Osteocyte (in vitro differentiated cells): ENCODE results near the gene OR4E1. TPM values are rescaled to one million over a fixed set of nuclear protein-coding genes. Genes with fewer than 3 reads are reported as not detected.

Source experiments
- DNase-seq: peaks from one replicate; pipeline ENCODE4 v3.0.0; 2021; ENCODE audit warnings: mixed read lengths; ENCODE audit not compliant: unreplicated experiment; ENCODE audit errors: extremely low spot score
- H3K27ac Mint-ChIP-seq: one replicate; pipeline ENCODE4 v1.8.0; 2021; ENCODE audit warnings: mild to moderate bottlenecking, mixed read lengths; ENCODE audit not compliant: unreplicated experiment
- H3K27me3 Mint-ChIP-seq: one replicate; pipeline ENCODE4 v1.8.0; 2021; ENCODE audit warnings: mixed read lengths; ENCODE audit not compliant: unreplicated experiment
- H3K36me3 Mint-ChIP-seq: one replicate; pipeline ENCODE4 v1.8.0; 2021; ENCODE audit warnings: mixed read lengths; ENCODE audit not compliant: unreplicated experiment
- H3K4me1 Mint-ChIP-seq: one replicate; pipeline ENCODE4 v1.8.0; 2021; ENCODE audit warnings: mixed read lengths; ENCODE audit not compliant: unreplicated experiment
- H3K4me3 Mint-ChIP-seq: one replicate; pipeline ENCODE4 v1.8.0; 2021; ENCODE audit warnings: mild to moderate bottlenecking, moderate library complexity, mixed read lengths; ENCODE audit not compliant: unreplicated experiment
- H3K9me3 Mint-ChIP-seq: one replicate; pipeline ENCODE4 v1.8.0; 2021; ENCODE audit warnings: mixed read lengths; ENCODE audit not compliant: unreplicated experiment
- long read RNA-seq: library from polyadenylated mRNA; unstranded; transcript quantifications from one replicate; pipeline ENCODE4 v2.0.0, GENCODE V29; 2021
- total RNA-seq: library from RNA; stranded (reverse); gene quantifications from 2 replicates; pipeline ENCODE4 v1.2.1, GENCODE V29; 2021
- TF ChIP-seq, protein P1 (sequence below): fragments of 200-600 bp; sonication (generic); IDR thresholded peaks from 2 replicates; pipeline ENCODE4 v1.5.0; 2021; ENCODE audit warnings: antibody characterized with exemption, mild to moderate bottlenecking, moderate library complexity

The OR4E1 gene, protein sequence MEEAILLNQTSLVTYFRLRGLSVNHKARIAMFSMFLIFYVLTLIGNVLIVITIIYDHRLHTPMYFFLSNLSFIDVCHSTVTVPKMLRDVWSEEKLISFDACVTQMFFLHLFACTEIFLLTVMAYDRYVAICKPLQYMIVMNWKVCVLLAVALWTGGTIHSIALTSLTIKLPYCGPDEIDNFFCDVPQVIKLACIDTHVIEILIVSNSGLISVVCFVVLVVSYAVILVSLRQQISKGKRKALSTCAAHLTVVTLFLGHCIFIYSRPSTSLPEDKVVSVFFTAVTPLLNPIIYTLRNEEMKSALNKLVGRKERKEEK
- not detected in 2 replicates for total RNA-seq
- long read RNA-seq: 0 reads

GRCh38 chr14:21673718-21674117 lies at the start of gene OR4E1:
OR4E1 (minus strand) TSS chr14:21673818; CDS start chr14:21670935, 2,883 bp downstream.
- no peak for DNase-seq
- H3K4me1 Mint-ChIP-seq: peaks cover 4% of the 10 kb centered on the region
- H3K27me3 Mint-ChIP-seq: no peaks in the 10 kb centered on the region
- no peaks in the 10 kb centered on the region for H3K9me3 Mint-ChIP-seq
- H3K27ac Mint-ChIP-seq: no peak within 1 kb of the TSS
- no peak within 1 kb of the TSS for H3K4me3 Mint-ChIP-seq
- no peaks in the 10 kb centered on the region for H3K36me3 Mint-ChIP-seq
- TF ChIP-seq, protein P1, sequence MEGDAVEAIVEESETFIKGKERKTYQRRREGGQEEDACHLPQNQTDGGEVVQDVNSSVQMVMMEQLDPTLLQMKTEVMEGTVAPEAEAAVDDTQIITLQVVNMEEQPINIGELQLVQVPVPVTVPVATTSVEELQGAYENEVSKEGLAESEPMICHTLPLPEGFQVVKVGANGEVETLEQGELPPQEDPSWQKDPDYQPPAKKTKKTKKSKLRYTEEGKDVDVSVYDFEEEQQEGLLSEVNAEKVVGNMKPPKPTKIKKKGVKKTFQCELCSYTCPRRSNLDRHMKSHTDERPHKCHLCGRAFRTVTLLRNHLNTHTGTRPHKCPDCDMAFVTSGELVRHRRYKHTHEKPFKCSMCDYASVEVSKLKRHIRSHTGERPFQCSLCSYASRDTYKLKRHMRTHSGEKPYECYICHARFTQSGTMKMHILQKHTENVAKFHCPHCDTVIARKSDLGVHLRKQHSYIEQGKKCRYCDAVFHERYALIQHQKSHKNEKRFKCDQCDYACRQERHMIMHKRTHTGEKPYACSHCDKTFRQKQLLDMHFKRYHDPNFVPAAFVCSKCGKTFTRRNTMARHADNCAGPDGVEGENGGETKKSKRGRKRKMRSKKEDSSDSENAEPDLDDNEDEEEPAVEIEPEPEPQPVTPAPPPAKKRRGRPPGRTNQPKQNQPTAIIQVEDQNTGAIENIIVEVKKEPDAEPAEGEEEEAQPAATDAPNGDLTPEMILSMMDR: no peak

DNA sequence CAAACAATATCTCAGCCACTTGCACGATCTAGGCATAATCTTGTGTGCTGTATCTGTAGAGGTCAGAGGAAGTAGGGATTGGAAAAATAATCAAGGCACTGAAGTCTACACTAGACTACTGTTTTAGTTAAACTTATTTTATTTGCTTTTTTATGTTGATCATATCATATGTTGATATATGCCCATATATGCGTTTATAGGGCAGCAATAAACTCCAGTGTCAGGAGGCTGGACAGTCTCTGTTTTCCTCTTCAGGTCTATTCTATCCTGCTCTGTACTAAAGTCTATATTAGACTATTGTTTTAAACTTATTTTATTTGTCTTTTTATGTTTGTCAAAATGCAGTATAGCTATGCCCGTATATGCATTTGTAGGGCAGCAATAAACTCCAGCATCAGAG lies 47.9 kb upstream of the OR4E1 start:
- no peaks in the 10 kb centered on the region for H3K4me1 Mint-ChIP-seq
- DNase-seq: no peak
- no peaks in the 10 kb centered on the region for H3K36me3 Mint-ChIP-seq
- no peaks in the 10 kb centered on the region for H3K9me3 Mint-ChIP-seq
- H3K4me3 Mint-ChIP-seq: no peak overlapping the region
- H3K27ac Mint-ChIP-seq: no peak overlapping the region
- peaks cover 45% of the 10 kb centered on the region for H3K27me3 Mint-ChIP-seq
- TF ChIP-seq, protein P1: no peak

- no peaks in the 10 kb centered on the region for H3K4me1 Mint-ChIP-seq
- no peak overlapping the region for H3K27ac Mint-ChIP-seq
- TF ChIP-seq, protein P1: no peak
- H3K9me3 Mint-ChIP-seq: no peaks in the 10 kb centered on the region
- H3K36me3 Mint-ChIP-seq: no peaks in the 10 kb centered on the region
- DNase-seq: no peak
- H3K4me3 Mint-ChIP-seq: no peak overlapping the region
- H3K27me3 Mint-ChIP-seq: peaks cover 40% of the 10 kb centered on the region
Measured at GRCh38 chr14:21719841-21720240, 46.2 kb upstream of the OR4E1 start.

- Mint-ChIP-seq H3K27me3 (peaks cover 28% of the 10 kb centered on the region), H3K4me1 (no peaks in the 10 kb centered on the region), H3K9me3 (no peaks in the 10 kb centered on the region)
Measured at GRCh38 chr14:21714318-21714929, 40.8 kb upstream of the OR4E1 start.

GRCh38 chr14:21712036-21712435 lies 38.4 kb upstream of the OR4E1 start:
- Mint-ChIP-seq H3K9me3 (no peaks in the 10 kb centered on the region), H3K27ac (no peak overlapping the region)

More at GRCh38 chr14:21714318-21714929, 40.8 kb upstream of the OR4E1 start:
- H3K4me3 Mint-ChIP-seq: no peak overlapping the region
- TF ChIP-seq, protein P1: no peak
- DNase-seq: no peak
- H3K36me3 Mint-ChIP-seq: no peaks in the 10 kb centered on the region
- H3K27ac Mint-ChIP-seq: no peak overlapping the region

More at GRCh38 chr14:21712036-21712435, 38.4 kb upstream of the OR4E1 start:
- no peak overlapping the region for H3K4me3 Mint-ChIP-seq
- H3K36me3 Mint-ChIP-seq: no peaks in the 10 kb centered on the region
- TF ChIP-seq, protein P1: no peak
- peaks cover 25% of the 10 kb centered on the region for H3K27me3 Mint-ChIP-seq
- H3K4me1 Mint-ChIP-seq: no peaks in the 10 kb centered on the region
- no peak for DNase-seq
